DMS153 treated with DMSO at 0.1 percent for 48 hours (cell line): Measurements from ENCODE around the gene TTC28.
A peak's percentile ranks its signal among the peaks of the same experiment; 100 is the strongest.
"Not testable (repeated sequence)": the region's sequence is repeated elsewhere in the genome, so short reads cannot be mapped to it uniquely, and the experiment has no call there.

Experiments
- DNase-seq: peaks from one replicate; lab custom pipeline; 2025; ENCODE audit not compliant: unreplicated experiment; lab: John Stamatoyannopoulos, UW

The TTC28 gene

DNA sequence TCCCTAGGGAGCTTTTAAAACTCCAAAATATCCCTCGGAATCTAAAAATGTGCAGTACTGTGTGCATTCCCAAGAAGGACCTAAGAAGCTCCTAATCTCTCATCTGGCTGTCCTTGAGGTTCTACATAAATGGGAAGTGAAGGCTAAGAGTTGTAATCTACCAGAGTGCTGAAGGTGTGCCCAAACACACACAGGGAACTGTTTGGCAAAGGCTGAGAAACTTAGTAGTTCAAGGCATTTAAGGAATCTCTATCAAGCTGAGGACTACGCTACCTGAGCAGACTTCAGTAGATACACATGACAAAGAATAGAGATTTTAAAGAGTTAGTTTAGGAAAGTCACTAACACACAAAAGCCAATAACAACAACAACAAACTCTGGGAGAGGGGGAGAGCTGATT lies 71.1 kb downstream of the TTC28 start:
- DNase-seq = no peak

DNA sequence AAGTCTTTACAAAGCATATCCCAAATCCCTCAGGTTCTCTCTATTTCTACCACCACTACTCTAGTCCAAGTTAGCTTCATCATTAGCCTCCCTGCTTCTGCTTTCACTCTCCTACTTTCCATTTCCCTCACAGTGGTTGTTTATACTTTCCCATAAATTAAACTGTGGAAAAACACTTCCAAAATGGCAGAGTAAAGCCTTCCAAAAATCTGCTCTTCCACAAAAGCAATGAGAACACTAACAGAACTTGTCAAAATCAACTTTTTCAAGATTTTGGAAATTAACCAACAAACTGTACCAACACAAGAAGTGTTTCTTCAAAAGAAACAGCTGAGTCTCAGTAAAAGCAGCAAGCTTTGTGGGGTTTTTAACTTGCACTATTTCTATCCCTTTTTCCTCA lies 71.8 kb downstream of the TTC28 start:
- DNase-seq = no peak

DNA sequence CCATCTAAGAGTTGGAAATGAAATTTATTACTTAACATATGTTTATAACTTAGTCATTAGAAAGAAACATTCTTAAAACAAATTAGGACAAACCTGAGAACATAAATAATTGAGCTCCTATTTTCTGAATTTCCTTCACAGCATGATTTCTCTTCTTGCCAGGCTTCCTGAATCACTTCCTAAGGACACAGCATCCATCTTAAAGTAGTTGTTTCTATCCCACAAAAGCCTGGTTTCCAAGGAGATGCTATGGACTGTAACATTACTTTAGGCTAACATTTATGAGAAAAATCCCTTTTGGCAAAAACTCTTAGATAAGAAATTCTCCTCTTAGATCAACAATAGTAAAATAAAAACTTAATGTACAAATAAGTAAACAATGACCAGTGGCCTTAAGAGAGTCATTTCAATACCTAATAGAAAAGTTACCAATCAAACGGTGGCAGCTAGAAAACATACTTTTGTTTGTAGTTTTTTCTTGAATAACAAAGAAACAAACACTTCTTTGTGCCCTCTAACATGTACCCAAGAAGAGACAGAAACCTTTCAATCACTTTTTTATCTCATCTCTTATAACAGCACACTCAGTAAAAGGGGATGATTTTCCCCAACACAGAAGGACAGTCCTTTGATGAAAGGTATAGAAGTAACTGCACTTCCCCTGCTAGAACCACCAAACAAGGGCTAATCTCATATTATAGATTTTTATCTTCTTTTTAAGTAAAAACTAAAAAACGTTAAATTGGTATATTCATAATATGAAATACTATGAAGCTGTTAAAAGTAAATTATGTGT lies 74.5 kb downstream of the TTC28 start:
- DNase-seq = no peak

DNA sequence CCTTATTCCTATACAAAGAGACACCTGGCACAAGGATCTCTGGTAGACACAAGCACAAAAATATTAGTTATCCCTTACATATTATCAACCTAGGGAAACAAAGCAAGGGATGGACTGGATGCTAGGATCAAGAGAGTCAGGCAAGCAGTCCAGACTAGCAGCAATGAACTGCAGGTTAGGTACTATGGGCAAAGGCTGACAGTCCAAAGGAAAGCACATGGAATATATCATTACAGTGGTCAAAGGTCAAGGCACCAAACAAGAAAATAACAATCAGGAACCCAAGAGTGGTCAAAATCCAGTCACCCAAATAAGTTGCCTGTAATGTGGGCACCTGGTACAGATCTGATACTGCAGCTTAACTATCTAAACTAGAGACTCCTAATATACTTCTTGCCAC lies 77.7 kb downstream of the TTC28 start:
- no peak for DNase-seq

- peak; percentile 62 for DNase-seq
Observed at GRCh38 chr22:28600546-28601143, 79.0 kb downstream of the TTC28 start.

- no peak for DNase-seq
Observed at GRCh38 chr22:28599693-28600092, 79.9 kb downstream of the TTC28 start.

DNA sequence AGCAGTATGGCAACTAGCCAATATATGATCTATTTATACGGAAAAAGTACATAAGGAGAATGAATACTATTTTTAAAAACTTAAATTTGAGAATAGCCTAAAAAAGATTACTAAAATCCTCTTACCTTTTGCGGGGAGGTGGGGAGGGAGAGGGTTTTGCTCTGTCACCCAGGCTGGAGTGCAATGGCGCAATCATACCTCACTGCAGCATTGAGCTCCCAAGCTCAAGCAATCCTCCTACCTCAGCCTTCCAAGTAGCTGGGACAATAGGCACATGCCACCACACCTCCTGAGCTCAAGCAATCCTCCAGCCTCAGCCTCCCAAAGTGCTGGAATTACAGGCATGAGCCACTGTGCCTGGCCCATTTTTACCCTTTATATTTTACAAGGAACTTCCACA lies 82.0 kb downstream of the TTC28 start:
- DNase-seq = no peak

DNA sequence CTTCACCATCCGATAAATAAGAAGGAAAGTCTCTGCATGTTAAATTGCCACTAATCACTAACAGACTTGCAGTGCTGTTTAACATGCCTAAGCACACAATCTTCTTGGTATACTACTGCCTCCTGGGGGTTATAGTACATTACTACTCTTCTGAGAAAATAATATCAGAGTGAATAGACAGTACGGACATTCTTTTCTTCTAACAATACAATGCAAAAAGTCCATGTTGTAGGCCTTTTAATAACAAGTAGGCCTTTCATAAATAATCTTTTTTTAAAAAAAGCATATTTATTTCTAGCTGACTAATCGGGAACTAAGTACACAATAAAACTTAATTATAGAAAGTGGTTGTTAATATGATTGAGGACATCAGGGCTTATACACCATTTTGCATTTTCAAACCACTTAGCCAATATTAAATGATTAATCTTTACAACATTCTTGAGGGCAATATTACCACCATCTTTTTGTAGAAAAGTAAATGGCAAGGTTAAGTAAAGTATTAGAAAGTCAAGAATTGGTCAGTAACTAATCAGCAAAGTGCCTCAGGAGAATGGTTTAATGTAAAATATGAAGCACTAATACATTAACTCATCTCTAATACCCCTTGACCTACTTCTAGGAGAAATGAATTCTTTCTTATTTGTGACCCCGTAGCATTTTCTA lies 84.7 kb downstream of the TTC28 start:
- DNase-seq = peak; percentile 85

- DNase-seq = no peak
Observed at GRCh38 chr22:28594076-28594796, 85.4 kb downstream of the TTC28 start.

DNA sequence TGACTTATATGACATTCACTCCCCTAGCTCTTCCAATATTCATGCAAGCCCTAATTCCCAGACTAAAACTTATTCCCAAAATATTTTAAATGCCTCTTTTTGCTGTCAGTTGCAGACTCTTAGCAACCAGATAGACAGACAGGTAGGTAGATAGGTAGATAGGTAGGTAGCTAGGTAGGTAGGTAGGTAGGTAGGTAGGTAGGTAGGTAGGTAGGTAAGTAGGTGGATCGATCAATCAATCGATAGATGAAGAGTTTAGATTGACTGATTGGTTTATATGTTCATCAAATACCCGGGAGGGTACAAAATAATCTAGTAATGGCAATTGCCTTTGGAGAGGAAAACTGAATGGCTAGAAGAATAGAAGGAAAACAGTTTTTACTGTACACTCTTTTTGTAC lies 86.3 kb downstream of the TTC28 start:
- no peak for DNase-seq

DNA sequence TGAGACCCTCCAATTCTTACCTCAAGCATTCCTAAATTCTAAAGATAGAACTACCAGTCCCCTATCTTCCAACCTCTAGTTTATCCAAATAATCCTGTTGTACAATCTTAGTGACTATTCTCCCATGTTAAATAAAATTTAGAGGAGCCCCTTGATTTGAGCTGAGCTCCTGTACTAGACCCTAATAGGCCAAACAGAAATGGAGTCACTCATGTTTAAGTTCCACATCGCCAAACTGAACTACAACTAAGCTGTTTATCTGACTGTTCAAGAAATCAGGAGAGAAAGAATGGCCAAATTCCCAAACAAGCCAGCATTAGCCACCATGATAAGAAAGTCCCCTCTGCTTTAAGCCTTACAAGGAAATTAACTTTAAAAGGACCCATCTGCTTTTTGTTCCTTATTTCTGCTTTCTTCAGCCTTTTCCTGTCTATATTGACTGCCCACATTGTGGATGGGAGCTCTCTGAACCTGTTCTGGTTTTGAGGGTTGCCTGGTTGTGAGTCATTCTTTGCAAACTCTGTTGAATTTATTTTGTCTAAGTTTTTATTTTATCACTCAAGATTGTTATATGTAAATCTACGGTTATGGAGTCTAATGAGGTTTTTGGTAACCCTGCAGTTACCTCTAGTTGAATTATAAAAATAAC lies 90.4 kb downstream of the TTC28 start:
- DNase-seq = no peak

- no peak for DNase-seq
Observed at GRCh38 chr22:28585324-28585723, 94.3 kb downstream of the TTC28 start.

DNA sequence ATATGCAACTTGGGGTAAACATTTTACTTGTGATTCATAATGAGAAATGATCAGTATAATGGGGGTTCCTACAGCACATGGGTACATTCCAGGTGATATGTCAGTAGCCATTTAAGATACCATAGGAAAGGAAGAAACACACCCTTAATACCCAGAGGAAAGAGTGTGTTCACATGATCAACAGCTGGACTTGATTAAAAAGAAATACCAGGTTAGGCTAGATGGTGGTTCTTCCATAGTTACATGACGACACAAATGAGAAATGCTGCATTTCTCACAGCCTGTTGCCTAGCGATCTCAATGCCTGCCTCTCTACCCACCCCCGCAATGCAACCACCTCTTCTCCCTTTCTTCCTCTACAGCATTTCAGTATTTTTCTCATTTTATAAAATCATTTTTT lies 96.8 kb downstream of the TTC28 start:
- DNase-seq = no peak

- no peak for DNase-seq
Observed at GRCh38 chr22:28581016-28581415, 98.6 kb downstream of the TTC28 start.

DNA sequence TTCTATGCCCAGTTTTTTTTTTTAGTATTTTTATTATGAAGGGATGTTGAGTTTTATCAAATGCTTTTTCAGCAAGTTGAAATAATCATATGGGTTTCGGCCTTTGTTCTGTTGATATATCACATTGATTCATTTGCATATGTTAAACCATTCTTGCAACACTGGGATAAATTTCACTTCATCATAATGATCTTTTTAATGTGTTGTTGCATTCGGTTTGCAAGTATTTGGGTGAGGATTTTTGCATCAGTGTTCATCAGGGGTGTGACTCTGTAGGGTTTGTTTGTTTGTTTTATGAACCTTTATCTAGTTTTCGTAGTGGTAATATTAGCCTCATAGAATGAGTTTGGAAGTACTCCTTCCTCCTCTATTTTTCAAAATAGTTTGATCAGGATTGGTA lies 103.5 kb downstream of the TTC28 start:
- DNase-seq = no peak

GRCh38 chr22:28574159-28574788 lies 105.4 kb downstream of the TTC28 start:
- no peak for DNase-seq

GRCh38 chr22:28570696-28571373 lies 108.8 kb downstream of the TTC28 start:
- DNase-seq = no peak

- DNase-seq = not testable (repeated sequence)
Observed at GRCh38 chr22:28568974-28569373, 110.7 kb downstream of the TTC28 start.

DNA sequence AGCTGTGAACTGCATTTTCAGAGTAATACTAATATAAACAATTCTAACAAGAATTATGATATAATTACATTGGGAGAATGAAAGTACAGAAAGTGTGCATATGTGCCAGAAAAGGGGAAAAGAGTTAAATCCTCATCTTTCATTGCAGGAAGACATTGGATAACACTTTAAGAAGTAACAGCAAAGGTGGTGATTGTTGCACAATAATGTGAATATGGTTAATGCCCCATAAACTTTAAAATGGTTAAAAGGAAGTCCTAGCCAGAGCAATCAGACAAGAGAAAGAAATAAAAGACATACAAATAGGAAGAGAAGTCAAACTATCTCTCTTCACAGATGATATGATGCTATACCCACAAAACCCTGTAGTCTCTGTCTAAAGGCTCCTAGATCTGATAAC lies 111.5 kb downstream of the TTC28 start:
- no peak for DNase-seq

GRCh38 chr22:28566920-28567499 lies 112.6 kb downstream of the TTC28 start:
- not testable (repeated sequence) for DNase-seq
